GM12872 (cell line): Measurements from ENCODE around the gene BCAT1.

Experiments used
- CTCF ChIP-seq: IDR thresholded peaks from 3 replicates; pipeline ENCODE4 v1.5.1; 2011; ENCODE audit warnings: low read depth, mild to moderate bottlenecking, low read length, moderate library complexity; ENCODE audit not compliant: insufficient read depth

Gene BCAT1

DNA sequence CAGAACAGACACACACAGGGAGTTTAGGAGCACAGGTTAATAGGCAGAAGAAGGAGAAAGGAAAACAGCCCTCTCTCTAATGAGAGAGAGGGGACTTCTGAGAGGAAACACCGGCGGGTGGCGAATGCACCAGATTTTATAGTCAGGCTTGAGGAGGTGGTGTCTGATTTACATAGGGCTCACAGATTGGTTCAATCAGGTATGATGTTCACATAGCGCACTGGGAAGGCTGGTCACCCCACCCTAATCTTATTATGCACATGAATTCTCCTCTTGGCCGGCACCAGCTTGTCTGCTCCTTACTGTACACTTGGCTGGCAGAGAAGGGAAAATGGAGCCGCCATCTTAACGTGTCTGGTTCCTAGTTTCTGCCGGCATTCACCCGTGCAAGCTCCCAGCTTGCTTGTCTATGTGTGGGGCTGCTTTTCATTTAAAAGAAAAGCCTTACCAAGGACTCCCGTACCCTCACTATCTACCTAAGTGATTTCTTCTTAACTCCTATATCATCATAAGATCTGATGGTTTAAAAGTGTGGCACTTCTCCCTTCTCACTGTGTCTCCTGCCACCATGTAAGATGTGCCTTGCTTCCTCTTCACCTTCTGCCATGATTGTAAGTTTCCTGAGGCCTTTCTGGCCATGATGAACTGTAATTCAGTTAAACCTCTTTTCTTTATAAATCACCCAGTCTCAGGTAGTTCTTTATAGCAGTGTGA, 15.1 kb downstream of the BCAT1 start:
- TF ChIP-seq CTCF: no peak

DNA sequence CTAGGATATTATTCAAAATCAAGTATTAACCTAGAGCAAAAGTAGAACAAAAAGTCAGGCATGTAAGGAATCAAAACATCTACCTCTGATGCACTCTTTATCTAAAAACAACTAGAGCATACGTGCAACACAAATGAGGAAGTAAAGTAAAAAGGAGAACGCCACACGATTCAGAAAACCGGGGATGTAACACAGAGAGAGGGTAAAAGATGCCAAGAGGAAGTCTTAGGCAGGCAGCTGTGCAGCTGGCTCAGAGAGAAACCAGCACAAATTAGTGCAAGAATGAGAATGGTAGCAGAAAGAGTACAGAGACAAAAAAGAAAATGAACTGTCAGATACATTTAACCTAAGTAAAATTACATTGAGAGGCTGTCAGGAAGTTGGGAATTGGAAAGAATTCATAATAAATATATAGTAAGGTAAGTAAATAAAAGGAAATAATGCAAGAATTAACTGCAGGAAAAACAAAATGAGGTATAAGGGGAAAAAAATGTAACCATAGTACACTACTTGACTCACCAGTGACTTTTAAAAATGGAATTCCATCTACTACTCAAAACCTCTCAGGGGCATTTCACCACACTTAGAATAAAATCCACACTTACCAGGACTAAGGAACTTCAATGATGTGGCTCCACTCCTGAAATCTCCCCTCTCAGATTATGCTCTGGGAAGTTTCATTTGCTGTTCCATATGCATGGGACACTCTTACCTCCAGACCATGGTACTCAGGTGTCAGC, 17.1 kb downstream of the BCAT1 start:
- no peak for TF ChIP-seq CTCF

DNA sequence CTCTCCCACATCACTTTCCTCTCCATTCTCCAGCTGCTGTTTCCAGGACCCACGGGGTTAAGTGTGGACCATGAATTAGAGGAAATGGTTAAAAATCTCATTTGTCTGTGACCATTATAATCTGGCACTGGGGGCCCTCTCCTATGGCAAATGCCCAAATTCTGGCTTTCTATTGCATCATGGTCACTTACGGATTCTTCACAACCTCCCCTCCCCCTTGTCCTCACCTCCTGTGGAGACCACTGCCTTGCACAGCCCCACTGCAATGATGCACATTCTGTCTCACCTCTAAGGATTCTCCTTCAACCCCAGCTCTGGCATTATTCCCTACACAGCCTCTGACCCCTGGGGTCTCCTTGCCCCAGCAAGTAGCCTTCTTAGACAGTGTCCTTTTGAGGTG, 18.9 kb downstream of the BCAT1 start:
- TF ChIP-seq CTCF: no peak

DNA sequence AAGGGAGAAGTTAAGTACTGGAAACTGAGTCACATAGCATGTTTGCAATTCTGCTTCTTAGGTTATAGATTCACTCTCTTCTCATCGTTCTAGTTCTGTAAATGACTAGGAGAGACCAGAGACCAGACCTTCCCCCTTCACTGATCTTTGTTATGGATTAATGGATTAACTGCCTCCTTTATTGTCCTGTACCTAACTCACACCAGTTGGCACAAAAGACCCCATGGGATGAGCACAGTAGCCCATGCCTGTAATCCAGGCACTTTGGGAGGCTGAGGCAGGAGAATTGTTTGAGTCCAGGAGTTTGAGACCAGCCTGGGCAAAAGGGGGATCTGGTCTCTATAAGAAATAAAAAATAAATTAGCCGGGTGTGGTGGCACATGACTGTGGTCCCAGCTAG, 20.8 kb downstream of the BCAT1 start:
- no peak for TF ChIP-seq CTCF

GRCh38 chr12:24922090-24922489, 26.8 kb downstream of the BCAT1 start:
- no peak for TF ChIP-seq CTCF

- TF ChIP-seq CTCF: no peak
Measured at GRCh38 chr12:24921251-24922038, 27.5 kb downstream of the BCAT1 start.

- TF ChIP-seq CTCF: no peak
Measured at GRCh38 chr12:24920141-24920540, 28.8 kb downstream of the BCAT1 start.
